ENCODE measurements around the gene FSIP1. TPM values are rescaled to one million over a fixed set of nuclear protein-coding genes. Genes with fewer than 3 reads are reported as not detected.
A peak's percentile ranks its signal among the peaks of the same experiment; 100 is the strongest.

Gene FSIP1
- total and polyA plus RNA-seq, 7 donors: 1.1 to 12.6 (median 1.4) TPM

GRCh38 chr15:39593071-39593655 is 189.5 kb downstream of the FSIP1 start:
- intact Hi-C loops (cut with DNase I): no loop called here
- Histone ChIP-seq H3K9me3 (no peaks in the 10 kb centered on the region), H3K36me3 (peaks cover 47 to 88% (median 67%) of the 10 kb centered on the region in 4 donors), H3K4me3 (no peak overlapping the region), H3K4me1 (peaks cover 0 to 57% (median 40%) of the 10 kb centered on the region in 4 donors), H3K27ac (peak overlapping the region; percentile 27 to 67 (median 37)), H3K27me3 (no peaks in the 10 kb centered on the region)
- 47 to 83% methylated on average over 15 of the region's 15 CpGs for WGBS, 2 donors
- TF ChIP-seq CTCF (IDR thresholded peaks at IDR 0.05) (no peak), POLR2AphosphoS5 (IDR thresholded peaks at IDR 0.05) (peak in 2 of 4 donors; percentile 2 to 6)
- no peak for DNase-seq

GRCh38 chr15:39592500-39592899 is 190.1 kb downstream of the FSIP1 start:
- H3K27me3 ChIP-seq: no peaks in the 10 kb centered on the region
- H3K9me3 ChIP-seq: no peaks in the 10 kb centered on the region
- TF ChIP-seq EP300 (IDR thresholded peaks at IDR 0.05): no peak
- peak in 2 of 4 donors; percentile 18 to 49 for TF ChIP-seq POLR2AphosphoS5 (IDR thresholded peaks at IDR 0.05)
- TF ChIP-seq POLR2A (IDR thresholded peaks at IDR 0.05): no peak
- no peak for TF ChIP-seq CTCF (IDR thresholded peaks at IDR 0.05)
- peaks cover 54 to 95% (median 74%) of the 10 kb centered on the region in 4 donors for H3K36me3 ChIP-seq
- WGBS, 2 donors: 38 to 80% methylated on average over 6 of the region's 6 CpGs
- H3K4me1 ChIP-seq: peaks cover 0 to 58% (median 44%) of the 10 kb centered on the region in 4 donors
- peak overlapping the region in 2 of 4 donors; percentile 41 to 48 for H3K27ac ChIP-seq
- no peak overlapping the region for H3K4me3 ChIP-seq
- intact Hi-C loops (cut with DNase I): no loop called here
- no peak for DNase-seq

GRCh38 chr15:39591896-39592315 is 190.7 kb downstream of the FSIP1 start:
- peaks cover 59 to 100% (median 79%) of the 10 kb centered on the region in 4 donors for H3K36me3 ChIP-seq
- DNase-seq: no peak
- H3K4me1 ChIP-seq: peaks cover 0 to 64% (median 50%) of the 10 kb centered on the region in 4 donors
- H3K9me3 ChIP-seq: no peaks in the 10 kb centered on the region
- WGBS, 2 donors: 34 to 72% methylated on average over 2 of the region's 2 CpGs
- intact Hi-C loops (cut with DNase I): no loop called here
- TF ChIP-seq EP300 (IDR thresholded peaks at IDR 0.05) (no peak), POLR2AphosphoS5 (IDR thresholded peaks at IDR 0.05) (peak in 1 of 4 donors; percentile 2)
- peak overlapping the region in 2 of 4 donors; percentile 41 to 48 for H3K27ac ChIP-seq
- no peaks in the 10 kb centered on the region for H3K27me3 ChIP-seq
- no peak overlapping the region for H3K4me3 ChIP-seq

- no peak overlapping the region for H3K4me3 ChIP-seq
- no peaks in the 10 kb centered on the region for H3K9me3 ChIP-seq
- intact Hi-C loops (cut with DNase I): no loop called here
- no peaks in the 10 kb centered on the region for H3K27me3 ChIP-seq
- WGBS, 2 donors: 50 to 82% methylated on average over 11 of the region's 11 CpGs
- DNase-seq: no peak
- H3K4me1 ChIP-seq: peaks cover 0 to 70% (median 54%) of the 10 kb centered on the region in 4 donors
- no peak for TF ChIP-seq EP300 (IDR thresholded peaks at IDR 0.05)
- no peak for TF ChIP-seq CTCF (IDR thresholded peaks at IDR 0.05)
- TF ChIP-seq POLR2A (IDR thresholded peaks at IDR 0.05): peak in 1 of 2 donors; percentile 4
- peak in 1 of 4 donors; percentile 3 for TF ChIP-seq POLR2AphosphoS5 (IDR thresholded peaks at IDR 0.05)
- peaks cover 59 to 100% (median 83%) of the 10 kb centered on the region in 4 donors for H3K36me3 ChIP-seq
- peak overlapping the region in 2 of 4 donors; percentile 41 to 48 for H3K27ac ChIP-seq
Measured at GRCh38 chr15:39591141-39591895, 191.3 kb downstream of the FSIP1 start.

Data from sigmoid colon (tissue), 7 donors.